ENCODE measurements around the gene SLC17A1.
"Not testable (repeated sequence)": the region's sequence is repeated elsewhere in the genome, so short reads cannot be mapped to it uniquely, and the experiment has no call there.

SLC17A1 gene

GRCh38 chr6:25749837-25750236 lies 82.0 kb downstream of the SLC17A1 start:
- Histone ChIP-seq H3K27me3 (replicated peaks; ENCODE audit: insufficient read depth, low read length) (no peaks in the 10 kb centered on the region), H3K79me2 (ENCODE audit: low read length) (no peaks in the 10 kb centered on the region), H3F3A (ENCODE audit: insufficient read depth, low read length) (no peaks in the 10 kb centered on the region), H4K20me1 (ENCODE audit: insufficient read depth, low read length) (no peaks in the 10 kb centered on the region), H3K27ac (ENCODE audit: low read length) (no peak overlapping the region), H3K9me3 (replicated peaks; ENCODE audit: insufficient read depth, low read length) (no peaks in the 10 kb centered on the region), H3K36me3 (replicated peaks; ENCODE audit: insufficient read depth, low read length) (no peaks in the 10 kb centered on the region), H2AFZ (ENCODE audit: low read length) (no peak overlapping the region), H3K9ac (ENCODE audit: low read length) (no peak overlapping the region), H3K4me3 (ENCODE audit: low read length) (no peak overlapping the region), H3K4me1 (ENCODE audit: low read length) (no peaks in the 10 kb centered on the region), H3K9me2 (replicated peaks; ENCODE audit: insufficient read depth, low read length) (no peaks in the 10 kb centered on the region), H3K4me2 (ENCODE audit: low read depth, low read length) (no peak overlapping the region)
- DNase-seq, result no peak
- TF ChIP-seq EZH2 (optimal IDR thresholded peaks at IDR 0.05; ENCODE audit: low read depth, low read length) (no peak), EZH2phosphoT487 (IDR thresholded peaks at IDR 0.05; ENCODE audit: low read length) (no peak), CTCF (IDR thresholded peaks at IDR 0.05; ENCODE audit: low read length) (no peak)

GRCh38 chr6:25748601-25749517 lies 83.0 kb downstream of the SLC17A1 start:
- not testable (repeated sequence) for H2AFZ ChIP-seq (ENCODE audit: low read length); H3K9me3 ChIP-seq (replicated peaks; ENCODE audit: insufficient read depth, low read length); H3K27ac ChIP-seq (ENCODE audit: low read length); H3F3A ChIP-seq (ENCODE audit: insufficient read depth, low read length); H3K4me1 ChIP-seq (ENCODE audit: low read length); H4K20me1 ChIP-seq (ENCODE audit: insufficient read depth, low read length); H3K79me2 ChIP-seq (ENCODE audit: low read length); H3K36me3 ChIP-seq (replicated peaks; ENCODE audit: insufficient read depth, low read length); DNase-seq; H3K27me3 ChIP-seq (replicated peaks; ENCODE audit: insufficient read depth, low read length); H3K4me3 ChIP-seq (ENCODE audit: low read length); H3K4me2 ChIP-seq (ENCODE audit: low read depth, low read length); H3K9ac ChIP-seq (ENCODE audit: low read length); H3K9me2 ChIP-seq (replicated peaks; ENCODE audit: insufficient read depth, low read length)

- H3K36me3 ChIP-seq (replicated peaks; ENCODE audit: insufficient read depth, low read length), result no peaks in the 10 kb centered on the region
- DNase-seq, result no peak
- TF ChIP-seq EZH2phosphoT487 (IDR thresholded peaks at IDR 0.05; ENCODE audit: low read length) (no peak), CTCF (IDR thresholded peaks at IDR 0.05; ENCODE audit: low read length) (no peak), EZH2 (optimal IDR thresholded peaks at IDR 0.05; ENCODE audit: low read depth, low read length) (no peak)
- H3K9ac ChIP-seq (ENCODE audit: low read length), result no peak overlapping the region
- H4K20me1 ChIP-seq (ENCODE audit: insufficient read depth, low read length), result no peaks in the 10 kb centered on the region
- no peak overlapping the region for H3K27ac ChIP-seq (ENCODE audit: low read length)
- H3K4me3 ChIP-seq (ENCODE audit: low read length), result no peak overlapping the region
- H3K9me2 ChIP-seq (replicated peaks; ENCODE audit: insufficient read depth, low read length), result no peaks in the 10 kb centered on the region
- no peaks in the 10 kb centered on the region for H3K4me1 ChIP-seq (ENCODE audit: low read length)
- no peak overlapping the region for H3K4me2 ChIP-seq (ENCODE audit: low read depth, low read length)
- H3K27me3 ChIP-seq (replicated peaks; ENCODE audit: insufficient read depth, low read length), result no peaks in the 10 kb centered on the region
- H3K9me3 ChIP-seq (replicated peaks; ENCODE audit: insufficient read depth, low read length), result no peaks in the 10 kb centered on the region
- H2AFZ ChIP-seq (ENCODE audit: low read length), result no peak overlapping the region
- no peaks in the 10 kb centered on the region for H3F3A ChIP-seq (ENCODE audit: insufficient read depth, low read length)
- H3K79me2 ChIP-seq (ENCODE audit: low read length), result no peaks in the 10 kb centered on the region
Observed at GRCh38 chr6:25748049-25748448, 83.8 kb downstream of the SLC17A1 start.

- no peak for TF ChIP-seq EZH2phosphoT487 (IDR thresholded peaks at IDR 0.05; ENCODE audit: low read length)
- no peak for TF ChIP-seq CTCF (IDR thresholded peaks at IDR 0.05; ENCODE audit: low read length)
- no peak for TF ChIP-seq EZH2 (optimal IDR thresholded peaks at IDR 0.05; ENCODE audit: low read depth, low read length)
- Histone ChIP-seq H3K9me2 (replicated peaks; ENCODE audit: insufficient read depth, low read length) (no peaks in the 10 kb centered on the region), H4K20me1 (ENCODE audit: insufficient read depth, low read length) (no peaks in the 10 kb centered on the region), H3K4me3 (ENCODE audit: low read length) (no peak overlapping the region), H3K4me2 (ENCODE audit: low read depth, low read length) (no peak overlapping the region), H3K27me3 (replicated peaks; ENCODE audit: insufficient read depth, low read length) (no peaks in the 10 kb centered on the region), H3K79me2 (ENCODE audit: low read length) (no peaks in the 10 kb centered on the region), H3K9ac (ENCODE audit: low read length) (no peak overlapping the region), H2AFZ (ENCODE audit: low read length) (no peak overlapping the region), H3K36me3 (replicated peaks; ENCODE audit: insufficient read depth, low read length) (no peaks in the 10 kb centered on the region), H3K27ac (ENCODE audit: low read length) (no peak overlapping the region), H3F3A (ENCODE audit: insufficient read depth, low read length) (no peaks in the 10 kb centered on the region), H3K4me1 (ENCODE audit: low read length) (no peaks in the 10 kb centered on the region), H3K9me3 (replicated peaks; ENCODE audit: insufficient read depth, low read length) (no peaks in the 10 kb centered on the region)
- no peak for DNase-seq
Observed at GRCh38 chr6:25747477-25747876, 84.4 kb downstream of the SLC17A1 start.
